ENCODE measurements around the gene SLC6A6.

Gene SLC6A6

DNA sequence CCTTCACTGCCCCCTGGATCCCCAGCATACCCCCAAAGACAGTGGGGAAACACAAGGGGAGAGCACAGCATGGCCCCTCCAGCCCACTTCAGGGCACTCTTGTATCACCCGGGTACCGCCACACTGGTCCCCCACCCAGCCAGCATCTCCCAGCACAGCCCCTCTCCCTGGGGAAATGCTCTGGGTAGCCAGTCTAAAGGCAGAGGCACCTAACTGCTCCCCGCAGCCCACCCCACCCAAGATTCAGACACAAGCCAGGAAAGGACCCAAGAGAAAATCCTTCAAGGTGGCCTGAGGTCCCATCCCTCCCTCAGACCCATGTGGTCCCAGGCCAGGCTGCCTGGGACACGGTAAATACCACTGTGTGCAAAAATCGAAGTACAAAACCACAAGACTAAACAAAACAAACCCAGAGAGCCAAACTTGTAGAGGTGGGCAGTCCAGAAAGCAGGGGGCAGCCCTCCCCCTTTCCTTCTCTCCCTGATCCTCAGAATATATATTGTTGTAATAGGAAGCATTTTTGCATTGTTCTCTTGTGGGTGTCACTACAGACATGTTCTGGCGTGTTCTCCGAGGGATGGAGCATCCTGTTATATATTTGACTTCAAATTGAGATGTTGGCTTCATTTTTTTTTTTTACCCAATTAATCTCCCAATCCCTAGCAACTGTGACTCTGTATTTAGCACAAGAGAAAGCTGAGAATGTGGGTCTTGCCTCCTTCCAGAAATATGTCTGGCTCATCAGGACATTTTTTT lies 86.1 kb downstream of the SLC6A6 start:
- no peak for DNase-seq

DNA sequence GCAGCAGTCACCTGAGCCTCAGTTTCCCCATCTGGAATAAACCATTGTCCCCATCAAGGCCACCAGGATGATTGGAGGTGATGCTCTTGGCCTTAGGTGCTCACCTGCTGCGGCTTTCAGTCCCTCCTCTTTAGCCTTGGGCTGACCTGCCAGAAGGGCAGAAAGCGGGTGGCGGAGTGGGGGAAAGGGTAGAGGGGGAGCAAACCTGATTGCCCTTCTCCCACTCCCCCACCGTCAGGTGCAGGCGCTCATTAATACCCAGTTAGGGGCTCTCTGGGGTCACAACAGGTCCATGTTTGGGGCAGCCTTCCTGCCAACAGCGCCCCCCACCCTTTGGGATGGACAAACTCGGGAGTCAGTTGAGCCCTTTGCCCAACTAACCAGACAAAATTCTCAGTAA lies 87.2 kb downstream of the SLC6A6 start:
- no peak for DNase-seq

DNA sequence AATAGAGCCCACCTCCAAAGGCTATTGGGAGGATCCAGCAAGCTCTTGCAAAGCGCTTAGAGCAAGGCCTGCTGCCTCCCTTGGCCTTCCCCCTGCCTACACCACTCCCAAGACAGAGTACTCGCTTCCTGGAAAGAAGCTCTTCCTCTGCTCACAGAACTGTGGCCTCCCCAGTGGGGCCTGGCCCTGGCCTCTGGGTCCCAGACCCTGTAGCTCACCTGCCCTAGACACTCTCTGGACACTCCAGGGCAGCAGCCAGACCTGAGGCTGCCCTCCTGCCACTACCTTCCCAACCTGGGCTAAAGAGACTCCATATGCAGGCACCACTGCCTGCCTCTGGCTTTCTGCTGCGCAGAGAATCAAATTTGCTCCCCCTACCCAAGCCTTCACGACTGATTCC lies 87.8 kb downstream of the SLC6A6 start:
- no peak for DNase-seq

- DNase-seq: no peak
Measured at GRCh38 chr3:14490831-14491230, 88.4 kb downstream of the SLC6A6 start.

- DNase-seq: no peak
Measured at GRCh38 chr3:14491396-14492190, 89.2 kb downstream of the SLC6A6 start.

DNA sequence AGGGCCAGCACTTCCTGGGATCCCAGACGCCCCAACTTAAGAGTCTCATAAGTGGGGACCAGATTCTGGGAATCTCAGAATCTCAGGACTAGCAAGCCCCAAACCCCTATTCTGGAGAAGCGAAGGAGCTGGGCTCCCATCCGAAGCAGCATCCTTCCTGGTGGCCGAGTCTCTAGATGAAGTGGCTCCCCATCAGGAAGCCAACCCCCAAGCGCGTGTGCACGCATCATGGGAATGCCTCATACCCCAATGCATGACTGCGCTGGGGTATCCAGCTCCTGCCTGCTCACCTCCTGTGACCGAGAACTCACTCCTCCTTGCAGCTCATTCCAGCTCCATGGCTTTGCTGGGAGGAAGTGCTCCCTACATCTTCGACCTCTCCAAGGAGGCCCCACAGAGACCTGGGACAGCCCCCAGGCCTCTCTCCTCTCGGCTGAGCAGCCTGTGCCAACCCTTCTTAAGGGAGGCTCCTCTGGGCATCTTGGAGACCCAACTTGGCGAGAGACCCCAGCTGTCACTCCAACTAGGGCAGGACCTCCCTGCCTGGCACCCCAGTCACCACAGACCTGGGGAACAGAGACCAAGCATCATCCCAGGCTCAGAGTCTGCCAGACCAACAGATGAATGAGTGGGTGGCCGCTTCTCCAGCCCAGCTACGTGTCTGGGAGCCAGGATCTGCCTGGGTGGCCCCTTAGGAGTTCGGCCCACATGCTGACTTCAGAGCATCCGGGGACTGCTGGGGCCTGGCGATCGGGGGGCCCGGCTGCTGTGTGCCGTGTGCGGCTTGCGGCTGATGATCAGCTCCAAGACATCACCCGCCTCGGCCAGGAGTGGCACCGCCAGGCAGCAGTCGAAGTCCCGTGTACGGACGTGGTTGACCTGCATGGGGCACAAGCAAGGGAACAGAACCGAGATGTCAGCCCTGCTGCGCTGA lies 90.8 kb downstream of the SLC6A6 start:
- no peak for DNase-seq

DNA sequence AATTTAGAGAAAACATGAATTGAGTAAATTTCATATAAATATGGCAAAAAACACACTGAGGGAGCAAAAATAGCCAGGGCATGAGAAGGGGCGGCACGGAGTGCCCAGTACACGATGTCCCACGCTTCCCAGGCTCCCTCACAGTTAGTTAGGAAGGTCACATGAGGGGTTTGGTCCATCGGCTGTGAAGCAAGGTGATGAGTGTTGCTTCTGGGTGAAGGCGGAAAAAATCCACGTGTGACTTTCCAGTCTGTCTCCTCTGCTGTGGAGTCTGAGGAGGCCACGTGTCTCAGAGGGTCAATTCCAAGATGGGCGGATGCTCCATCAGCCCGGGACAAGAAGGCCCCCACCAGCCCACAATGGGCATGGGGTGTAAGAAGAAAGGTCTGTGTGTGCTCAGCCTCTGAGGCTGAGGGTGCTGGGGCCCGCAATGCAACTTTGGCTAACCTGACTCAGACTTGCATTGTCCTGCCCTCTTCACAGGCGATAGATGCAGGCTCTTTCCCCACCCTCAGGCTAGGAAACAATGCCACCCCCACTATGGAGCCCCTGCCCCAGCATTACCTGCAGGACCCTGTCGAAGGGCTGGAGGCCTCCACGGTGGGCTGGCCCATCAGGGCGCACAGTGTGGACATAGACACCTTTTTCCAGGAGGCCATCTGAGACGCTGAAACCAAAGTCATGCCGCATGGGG lies 92.0 kb downstream of the SLC6A6 start:
- no peak for DNase-seq

- no peak for DNase-seq
Measured at GRCh38 chr3:14494973-14495300, 92.5 kb downstream of the SLC6A6 start.

GRCh38 chr3:14496351-14496750 lies 93.9 kb downstream of the SLC6A6 start:
- no peak for DNase-seq

- DNase-seq: no peak
Measured at GRCh38 chr3:14497321-14497720, 94.9 kb downstream of the SLC6A6 start.

- no peak for DNase-seq
Measured at GRCh38 chr3:14502472-14502871, 100.1 kb downstream of the SLC6A6 start.

DNA sequence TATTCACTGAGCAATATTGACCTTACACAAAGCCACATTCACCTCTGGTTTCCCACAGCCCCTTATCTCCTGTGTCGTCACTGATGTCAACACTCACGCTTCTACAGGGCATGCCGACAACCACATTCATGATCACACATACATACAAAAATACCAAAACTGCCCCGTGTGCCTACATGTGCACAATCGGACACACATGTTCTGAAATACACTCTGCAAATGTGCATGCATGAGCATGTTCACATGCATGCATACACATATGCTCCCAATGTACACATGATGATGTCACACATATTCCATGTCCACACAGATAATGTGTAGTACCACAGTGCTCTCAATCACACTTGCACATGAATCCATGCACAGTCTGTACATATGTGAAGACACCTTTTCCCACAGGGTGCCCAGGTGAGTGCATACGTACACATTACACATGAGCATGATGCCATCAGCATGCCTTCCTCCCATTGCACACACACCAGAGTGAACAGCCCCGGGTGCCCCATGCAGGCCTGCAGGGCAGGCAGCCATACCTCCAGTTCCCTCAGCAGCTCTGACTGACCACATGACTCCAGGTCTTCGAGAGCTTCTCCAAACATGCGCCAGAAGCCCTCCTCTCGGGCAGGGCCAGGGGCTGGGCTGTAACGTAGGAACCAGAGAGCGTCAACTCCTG lies 100.8 kb downstream of the SLC6A6 start:
- no peak for DNase-seq

GRCh38 chr3:14503706-14504065 lies 101.3 kb downstream of the SLC6A6 start:
- DNase-seq: no peak

DNA sequence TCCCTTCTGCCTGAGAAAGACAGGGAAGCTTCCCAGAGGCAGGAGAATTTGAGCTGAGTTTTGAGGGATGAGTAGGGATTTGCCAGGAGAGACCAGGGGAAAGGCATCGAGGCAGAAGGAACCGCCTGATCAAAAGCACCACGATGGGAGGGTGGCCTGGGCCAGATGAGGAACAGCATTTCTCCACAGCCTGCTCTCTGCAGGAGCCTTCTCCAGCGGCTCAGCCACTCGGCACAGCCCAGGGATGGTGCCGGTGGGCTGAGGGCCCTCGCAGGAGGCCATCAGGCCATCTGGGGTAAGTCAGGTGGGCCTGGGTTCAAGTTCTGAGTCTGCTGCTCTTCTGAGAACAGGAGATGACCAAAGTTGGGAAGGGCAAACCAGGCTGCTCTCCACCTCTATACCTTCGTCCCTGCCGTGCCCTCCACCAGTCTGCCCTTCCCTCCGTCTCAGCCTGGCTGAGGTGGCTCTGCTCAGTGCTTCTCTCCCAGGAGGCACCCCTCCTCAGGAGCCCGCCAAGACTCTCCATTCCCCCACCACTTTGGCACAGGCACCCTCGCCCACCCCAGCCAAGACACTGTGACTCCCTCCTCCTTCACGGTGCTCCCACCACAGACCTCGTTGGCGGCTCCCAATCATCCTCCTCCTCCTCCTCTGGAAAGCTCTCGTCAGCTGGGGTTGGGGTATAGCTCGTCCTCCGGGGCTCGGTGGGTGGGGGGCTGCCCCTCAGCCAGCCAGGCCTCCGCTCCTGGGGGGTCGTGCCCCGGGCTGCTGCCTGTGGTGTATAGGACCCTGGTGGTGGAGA lies 102.8 kb downstream of the SLC6A6 start:
- no peak for DNase-seq

DNA sequence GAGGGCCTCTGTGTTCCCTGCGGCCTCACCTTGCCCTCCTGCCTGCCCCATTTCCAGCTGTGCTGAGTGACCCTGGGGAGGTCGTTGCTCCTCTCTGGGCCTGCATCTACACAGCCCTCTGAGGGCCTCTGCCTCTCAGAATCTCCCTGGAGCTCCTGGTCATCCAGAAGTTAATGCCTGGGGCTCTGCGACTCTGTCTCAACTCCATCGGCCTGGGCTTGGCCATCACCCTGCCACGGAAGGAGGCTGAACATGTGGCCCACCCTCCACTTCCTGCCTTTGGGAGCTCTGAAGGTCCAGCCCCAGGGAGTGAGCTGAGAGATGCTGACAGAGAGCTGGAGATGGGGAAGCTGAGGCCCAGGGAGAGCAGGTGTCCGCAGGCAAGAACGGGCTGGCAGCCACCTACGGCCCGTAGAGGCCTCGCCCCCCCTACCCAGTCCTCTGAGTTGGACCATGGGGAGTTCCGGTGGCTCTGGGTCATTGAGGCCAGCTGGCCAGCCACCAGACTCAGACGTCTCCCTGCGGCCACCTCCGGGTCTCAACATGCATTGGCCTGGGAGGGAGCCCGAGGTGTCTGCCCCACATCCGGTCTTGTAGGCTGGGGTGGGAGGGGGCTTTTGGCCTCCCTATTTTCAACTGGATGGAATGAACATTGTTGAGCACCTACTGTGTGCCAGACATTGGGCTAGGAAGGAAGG lies 103.5 kb downstream of the SLC6A6 start:
- DNase-seq: no peak

DNA sequence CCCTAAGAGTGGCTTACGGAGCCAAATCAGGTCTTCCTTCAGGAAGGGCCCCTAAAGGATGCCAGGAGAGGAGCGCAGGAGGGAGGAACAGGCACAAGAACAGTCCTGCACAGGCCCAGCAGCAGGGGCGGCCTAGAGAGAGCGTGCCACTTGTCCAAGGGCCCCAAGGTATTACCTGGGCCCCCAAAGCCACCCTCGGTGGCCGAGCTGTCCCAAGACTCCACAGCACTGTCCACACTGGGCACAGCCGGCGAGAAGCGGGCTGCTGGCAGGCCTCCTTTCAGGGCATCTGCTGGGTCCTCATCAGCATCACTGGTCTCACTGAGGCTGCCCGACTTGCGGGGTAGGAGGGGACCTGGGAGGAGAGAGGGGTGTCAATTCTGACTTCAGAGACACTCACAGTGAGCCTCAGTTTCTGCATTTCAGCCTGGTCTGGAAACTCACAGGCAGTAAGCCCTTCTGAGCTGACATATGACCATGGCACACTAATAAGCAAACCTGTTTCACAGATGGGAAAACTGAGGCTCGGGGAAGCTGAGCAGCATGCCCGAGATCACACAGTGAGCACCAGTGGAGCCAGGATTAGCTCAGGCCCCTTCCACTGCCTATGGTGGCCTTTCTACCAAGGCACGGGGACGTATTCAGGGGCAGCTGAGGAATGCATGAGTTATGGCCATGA lies 104.4 kb downstream of the SLC6A6 start:
- no peak for DNase-seq

DNA sequence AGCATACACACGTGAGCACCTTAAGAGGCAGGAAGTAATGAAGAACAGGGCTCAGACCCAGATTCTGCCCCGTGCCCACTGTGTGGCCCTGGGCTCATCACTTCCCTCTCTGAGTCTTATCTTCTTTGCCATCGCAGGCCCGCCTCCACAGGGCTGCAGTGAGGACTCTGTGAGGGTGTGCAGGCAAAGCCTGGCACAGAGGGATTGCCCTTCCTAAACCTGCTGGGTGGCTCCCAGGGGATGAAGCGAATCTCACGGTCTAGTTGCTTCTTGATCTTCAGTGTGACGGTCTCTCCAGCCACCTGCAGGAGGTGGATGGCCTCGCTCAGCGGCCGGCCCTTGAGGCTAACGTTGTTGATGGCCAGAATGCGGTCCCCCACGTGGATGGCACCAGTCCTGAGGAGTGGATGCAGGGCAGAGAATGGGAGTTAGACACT lies 104.9 kb downstream of the SLC6A6 start:
- no peak for DNase-seq

DNA sequence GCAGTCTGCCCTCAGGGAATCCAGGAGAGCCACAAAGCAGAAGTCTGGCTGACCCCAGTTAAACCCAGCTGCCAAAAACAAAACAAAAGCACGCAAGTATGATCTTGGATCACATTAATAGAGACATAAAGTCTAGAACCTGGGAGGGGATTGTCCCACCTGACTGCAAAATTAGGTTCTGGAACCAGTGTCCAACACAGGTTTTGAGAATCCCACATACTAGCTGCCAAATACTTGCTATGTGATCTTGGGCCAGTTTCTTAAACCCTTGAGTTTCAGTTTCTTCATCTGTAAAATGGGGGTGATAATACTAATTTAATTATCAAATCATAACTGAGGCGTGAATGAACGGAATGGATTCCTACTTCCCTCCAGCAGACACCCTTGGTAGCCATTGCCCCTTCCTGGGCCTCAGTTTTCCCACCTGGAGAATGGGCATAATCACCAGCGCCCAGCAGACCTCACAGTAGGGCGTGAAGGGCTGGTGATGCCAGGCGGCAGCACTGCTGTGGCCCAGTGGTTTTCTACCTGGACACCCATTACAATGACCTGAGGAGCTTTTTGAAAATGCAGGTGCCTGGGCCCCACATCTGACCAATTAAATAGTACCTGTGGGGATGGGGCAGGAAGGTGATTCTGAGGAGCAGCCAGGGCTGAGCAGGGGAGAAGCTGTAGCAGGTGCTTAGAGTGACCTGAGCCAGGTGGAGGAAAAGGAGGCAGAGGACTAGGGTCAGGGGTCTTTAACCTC lies 105.5 kb downstream of the SLC6A6 start:
- no peak for DNase-seq

DNA sequence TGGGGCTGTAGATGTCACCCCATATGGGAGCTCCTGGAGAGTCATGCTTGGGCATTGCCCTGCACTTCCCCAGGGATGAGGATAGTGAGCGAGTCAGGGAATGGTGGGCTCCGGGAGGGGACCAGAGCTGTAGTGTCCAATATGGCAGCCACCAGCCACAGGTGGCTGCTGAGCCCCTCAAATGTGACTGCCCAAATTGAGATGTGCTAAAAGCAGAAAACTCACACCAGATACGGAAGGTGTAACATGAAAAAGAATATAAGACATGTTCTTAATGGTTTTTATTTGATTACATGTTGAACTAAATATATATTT lies 106.1 kb downstream of the SLC6A6 start:
- DNase-seq: no peak
